Measurements from ENCODE around the gene KMT2C.

The KMT2C gene

GRCh38 chr7:152338561-152338960 is 97.2 kb downstream of the KMT2C start:
- H3K9ac ChIP-seq (ENCODE audit: low read length), result no peak overlapping the region
- H3K27me3 ChIP-seq (replicated peaks; ENCODE audit: insufficient read depth, low read length), result no peaks in the 10 kb centered on the region
- no peak for DNase-seq
- peaks cover 11% of the 10 kb centered on the region; the same call in 1 of the 2 replicates for H3F3A ChIP-seq (ENCODE audit: insufficient read depth, low read length)
- H3K9me3 ChIP-seq (replicated peaks; ENCODE audit: insufficient read depth, low read length), result no peaks in the 10 kb centered on the region
- no peaks in the 10 kb centered on the region for H3K36me3 ChIP-seq (replicated peaks; ENCODE audit: insufficient read depth, low read length)
- H3K4me1 ChIP-seq (ENCODE audit: low read length), result peaks cover 12% of the 10 kb centered on the region
- no peak overlapping the region for H2AFZ ChIP-seq (ENCODE audit: low read length)
- H3K79me2 ChIP-seq (ENCODE audit: low read length), result peaks cover 96% of the 10 kb centered on the region
- H3K4me3 ChIP-seq (ENCODE audit: low read length), result no peak overlapping the region
- H3K9me2 ChIP-seq (replicated peaks; ENCODE audit: insufficient read depth, low read length), result no peaks in the 10 kb centered on the region
- peaks cover 18% of the 10 kb centered on the region; the same call in 1 of the 2 replicates for H4K20me1 ChIP-seq (ENCODE audit: insufficient read depth, low read length)
- H3K4me2 ChIP-seq (ENCODE audit: low read depth, low read length), result no peak overlapping the region
- no peak overlapping the region for H3K27ac ChIP-seq (ENCODE audit: low read length)
- TF ChIP-seq EZH2phosphoT487 (IDR thresholded peaks at IDR 0.05; ENCODE audit: low read length) (no peak), CTCF (IDR thresholded peaks at IDR 0.05; ENCODE audit: low read length) (no peak), EZH2 (optimal IDR thresholded peaks at IDR 0.05; ENCODE audit: low read depth, low read length) (no peak)

DNA sequence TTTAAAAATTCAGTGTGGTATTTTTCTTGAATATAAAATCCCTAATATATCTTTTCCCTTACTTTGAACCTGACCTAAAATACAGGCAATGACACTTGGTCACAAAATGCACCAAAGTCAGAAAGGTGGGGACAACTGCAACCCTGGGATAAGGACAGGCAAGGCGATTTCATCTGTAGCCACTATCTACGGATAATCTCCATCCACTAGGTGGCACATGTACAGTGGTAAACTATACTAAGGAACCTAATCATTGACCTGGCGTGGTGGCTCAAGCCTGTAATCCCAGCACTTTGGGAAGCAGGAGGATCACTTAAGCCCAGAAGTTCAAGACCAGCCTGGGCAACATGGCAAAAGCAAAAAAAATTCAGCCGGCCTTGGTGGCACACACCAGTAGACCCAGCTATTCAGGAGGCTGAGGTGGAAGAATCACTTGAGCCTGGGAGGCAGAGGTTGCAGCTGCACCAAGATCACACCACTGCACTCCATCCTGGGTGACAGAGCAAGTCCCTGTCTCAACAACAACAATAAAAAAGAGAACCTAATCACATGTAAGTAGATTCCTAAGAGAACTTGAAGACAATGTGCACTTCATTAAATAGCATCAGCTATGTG is 98.9 kb downstream of the KMT2C start:
- no peaks in the 10 kb centered on the region for H3K9me2 ChIP-seq (replicated peaks; ENCODE audit: insufficient read depth, low read length)
- no peak overlapping the region; the same call in 1 of the 2 replicates for H3K9ac ChIP-seq (ENCODE audit: low read length)
- no peak for TF ChIP-seq EZH2phosphoT487 (IDR thresholded peaks at IDR 0.05; ENCODE audit: low read length)
- peak; percentile 69 for TF ChIP-seq CTCF (IDR thresholded peaks at IDR 0.05; ENCODE audit: low read length)
- H2AFZ ChIP-seq (ENCODE audit: low read length), result no peak overlapping the region
- H4K20me1 ChIP-seq (ENCODE audit: insufficient read depth, low read length), result peaks cover 14% of the 10 kb centered on the region; the same call in 1 of the 2 replicates
- H3K27me3 ChIP-seq (replicated peaks; ENCODE audit: insufficient read depth, low read length), result no peaks in the 10 kb centered on the region
- H3K4me2 ChIP-seq (ENCODE audit: low read depth, low read length), result peak overlapping the region; percentile 68
- DNase-seq, result peak; percentile 72
- no peaks in the 10 kb centered on the region for H3K9me3 ChIP-seq (replicated peaks; ENCODE audit: insufficient read depth, low read length)
- H3K27ac ChIP-seq (ENCODE audit: low read length), result peak overlapping the region; percentile 18; the same call in 1 of the 2 replicates
- peaks cover 11% of the 10 kb centered on the region; the same call in 1 of the 2 replicates for H3F3A ChIP-seq (ENCODE audit: insufficient read depth, low read length)
- peak overlapping the region; percentile 40 for H3K4me3 ChIP-seq (ENCODE audit: low read length)
- peaks cover 12% of the 10 kb centered on the region for H3K4me1 ChIP-seq (ENCODE audit: low read length)
- peaks cover 97% of the 10 kb centered on the region for H3K79me2 ChIP-seq (ENCODE audit: low read length)
- H3K36me3 ChIP-seq (replicated peaks; ENCODE audit: insufficient read depth, low read length), result no peaks in the 10 kb centered on the region

DNA sequence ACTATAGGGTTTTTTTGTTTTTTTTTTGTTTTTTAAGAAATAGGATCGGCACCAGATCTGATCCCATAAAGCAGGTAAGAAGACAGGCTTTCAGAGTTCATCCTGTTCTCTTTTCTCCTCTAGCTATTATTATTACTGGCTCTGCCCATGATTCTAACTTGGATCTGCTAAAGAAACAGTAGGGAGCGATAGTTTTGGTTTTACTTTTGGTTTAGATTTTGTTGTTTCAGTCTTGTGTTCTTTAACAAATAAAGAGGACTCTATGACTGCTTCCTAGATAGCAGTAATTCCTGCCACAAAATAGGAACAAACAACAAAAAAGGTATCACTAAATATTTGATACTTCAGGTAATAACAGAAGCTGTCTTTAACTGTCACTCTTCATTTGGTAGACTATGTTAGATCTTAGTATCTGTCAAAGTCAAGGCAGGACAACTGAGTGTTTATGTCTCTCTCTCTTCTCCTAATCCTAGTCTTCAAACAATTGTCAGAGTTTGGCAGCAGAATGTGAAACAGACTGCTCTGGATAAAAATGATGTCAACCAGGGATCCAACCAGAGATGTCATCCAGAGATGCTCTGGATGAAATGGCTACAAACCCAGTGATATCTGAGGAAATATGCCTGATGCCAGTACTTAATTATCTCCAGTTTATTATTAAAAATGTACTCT is 99.8 kb downstream of the KMT2C start:
- no peak for TF ChIP-seq EZH2 (optimal IDR thresholded peaks at IDR 0.05; ENCODE audit: low read depth, low read length)
- TF ChIP-seq CTCF (IDR thresholded peaks at IDR 0.05; ENCODE audit: low read length), result no peak
- DNase-seq, result peak; percentile 74
- peak overlapping the region; percentile 18; the same call in 1 of the 2 replicates for H3K27ac ChIP-seq (ENCODE audit: low read length)
- peaks cover 11% of the 10 kb centered on the region; the same call in 1 of the 2 replicates for H4K20me1 ChIP-seq (ENCODE audit: insufficient read depth, low read length)
- peak overlapping the region; percentile 68 for H3K4me2 ChIP-seq (ENCODE audit: low read depth, low read length)
- H3K4me1 ChIP-seq (ENCODE audit: low read length), result peaks cover 12% of the 10 kb centered on the region
- H3K9me3 ChIP-seq (replicated peaks; ENCODE audit: insufficient read depth, low read length), result no peaks in the 10 kb centered on the region
- no peaks in the 10 kb centered on the region for H3K36me3 ChIP-seq (replicated peaks; ENCODE audit: insufficient read depth, low read length)
- no peaks in the 10 kb centered on the region for H3K27me3 ChIP-seq (replicated peaks; ENCODE audit: insufficient read depth, low read length)
- peak overlapping the region; percentile 40 for H3K4me3 ChIP-seq (ENCODE audit: low read length)
- H2AFZ ChIP-seq (ENCODE audit: low read length), result no peak overlapping the region
- peaks cover 11% of the 10 kb centered on the region; the same call in 1 of the 2 replicates for H3F3A ChIP-seq (ENCODE audit: insufficient read depth, low read length)
- H3K79me2 ChIP-seq (ENCODE audit: low read length), result peaks cover 96% of the 10 kb centered on the region
- peak overlapping the region; percentile 4; the same call in 1 of the 2 replicates for H3K9ac ChIP-seq (ENCODE audit: low read length)
- H3K9me2 ChIP-seq (replicated peaks; ENCODE audit: insufficient read depth, low read length), result no peaks in the 10 kb centered on the region
